Ecto neural progenitor cell (in vitro differentiated cells): ENCODE results near the gene SEMA4A.

ENCODE experiments used
- DNase-seq: peaks from one replicate; pipeline ENCODE4 v3.0.0-alpha.2; 2018; ENCODE audit warnings: low spot score

Gene SEMA4A

DNA sequence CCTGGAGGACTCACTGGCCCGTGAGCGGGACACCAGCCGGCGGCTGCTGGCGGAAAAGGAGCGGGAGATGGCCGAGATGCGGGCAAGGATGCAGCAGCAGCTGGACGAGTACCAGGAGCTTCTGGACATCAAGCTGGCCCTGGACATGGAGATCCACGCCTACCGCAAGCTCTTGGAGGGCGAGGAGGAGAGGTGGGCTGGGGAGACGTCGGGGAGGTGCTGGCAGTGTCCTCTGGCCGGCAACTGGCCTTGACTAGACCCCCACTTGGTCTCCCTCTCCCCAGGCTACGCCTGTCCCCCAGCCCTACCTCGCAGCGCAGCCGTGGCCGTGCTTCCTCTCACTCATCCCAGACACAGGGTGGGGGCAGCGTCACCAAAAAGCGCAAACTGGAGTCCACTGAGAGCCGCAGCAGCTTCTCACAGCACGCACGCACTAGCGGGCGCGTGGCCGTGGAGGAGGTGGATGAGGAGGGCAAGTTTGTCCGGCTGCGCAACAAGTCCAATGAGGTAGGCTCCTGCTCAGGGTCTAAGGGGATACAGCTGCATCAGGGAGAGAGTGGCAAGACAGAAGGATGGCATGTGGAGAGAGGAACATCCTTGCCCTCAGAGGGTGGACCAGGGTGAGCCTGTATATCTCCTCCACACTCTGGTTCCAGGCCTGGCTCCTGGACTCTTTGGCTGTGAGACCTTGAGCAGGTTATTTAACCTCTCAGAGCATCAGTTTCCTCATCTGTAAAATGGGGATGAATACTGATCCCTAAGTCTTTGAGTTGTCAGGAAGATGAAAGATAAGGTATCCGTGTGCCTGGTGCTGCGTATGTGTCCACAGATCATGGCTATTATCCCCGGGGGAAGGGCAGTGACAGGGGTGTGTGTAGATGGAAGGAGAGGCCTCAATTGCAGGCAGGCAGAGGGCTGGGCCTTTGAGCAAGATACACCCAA, 17.2 kb upstream of the SEMA4A start:
- DNase-seq: no peak

DNA sequence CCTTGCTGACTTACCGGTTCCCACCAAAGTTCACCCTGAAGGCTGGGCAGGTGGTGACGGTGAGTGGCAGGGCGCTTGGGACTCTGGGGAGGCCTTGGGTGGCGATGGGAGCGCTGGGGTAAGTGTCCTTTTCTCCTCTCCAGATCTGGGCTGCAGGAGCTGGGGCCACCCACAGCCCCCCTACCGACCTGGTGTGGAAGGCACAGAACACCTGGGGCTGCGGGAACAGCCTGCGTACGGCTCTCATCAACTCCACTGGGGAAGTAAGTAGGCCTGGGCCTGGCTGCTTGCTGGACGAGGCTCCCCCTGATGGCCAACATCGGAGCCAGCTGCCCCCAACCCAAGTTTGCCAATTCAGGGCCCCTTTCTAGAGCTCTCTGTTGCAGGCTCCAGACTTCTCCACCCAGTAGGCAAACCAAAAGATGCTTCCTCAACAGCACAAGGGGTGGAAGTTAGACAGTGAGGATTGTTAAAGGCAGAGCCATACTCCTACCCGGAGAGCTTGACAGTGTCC, 16.4 kb upstream of the SEMA4A start:
- DNase-seq: no peak

- no peak for DNase-seq
These were observed 14.9 kb upstream of the SEMA4A start for GRCh38 chr1:156138458-156138867.

DNA sequence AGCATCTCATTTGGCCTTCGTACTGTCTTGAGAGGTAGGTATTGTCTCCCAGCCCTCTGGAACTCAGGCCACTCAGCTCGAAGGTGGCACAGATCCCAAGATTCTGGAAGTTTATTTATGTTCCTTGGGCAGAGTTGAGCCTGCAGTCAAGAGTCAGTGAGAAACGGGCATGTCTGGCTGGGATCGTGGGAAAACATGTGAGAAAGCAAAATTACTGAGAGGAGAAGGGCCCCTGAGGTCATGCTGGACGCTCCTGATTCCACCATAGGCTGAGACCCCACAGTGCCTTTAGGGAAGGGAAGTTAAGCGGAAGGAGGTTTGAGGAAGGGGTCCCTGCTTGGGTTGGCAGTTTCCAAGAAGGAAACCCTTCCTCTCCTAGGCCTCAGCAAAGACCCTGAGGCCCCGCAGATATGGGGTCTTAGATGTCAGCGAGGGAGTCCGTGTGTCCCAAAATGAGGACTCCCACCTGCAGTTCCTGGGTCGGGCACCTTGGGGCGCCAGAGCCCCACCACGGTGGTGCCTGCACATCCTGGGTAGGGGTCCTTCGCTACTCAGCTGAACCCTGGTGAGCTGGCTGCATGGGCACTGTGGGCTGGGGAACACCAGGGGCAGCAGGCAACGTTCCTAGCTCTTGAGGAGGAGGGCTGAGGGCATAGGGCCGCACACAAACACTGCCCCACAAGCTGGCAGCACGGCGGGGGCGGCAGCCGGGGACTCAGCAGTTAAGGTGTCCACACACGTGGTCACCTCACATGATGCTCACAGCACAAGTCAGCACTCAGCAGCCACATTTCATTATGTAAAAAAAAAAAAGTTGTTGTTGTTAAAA, 12.3 kb upstream of the SEMA4A start:
- peak; percentile 89 for DNase-seq

DNA sequence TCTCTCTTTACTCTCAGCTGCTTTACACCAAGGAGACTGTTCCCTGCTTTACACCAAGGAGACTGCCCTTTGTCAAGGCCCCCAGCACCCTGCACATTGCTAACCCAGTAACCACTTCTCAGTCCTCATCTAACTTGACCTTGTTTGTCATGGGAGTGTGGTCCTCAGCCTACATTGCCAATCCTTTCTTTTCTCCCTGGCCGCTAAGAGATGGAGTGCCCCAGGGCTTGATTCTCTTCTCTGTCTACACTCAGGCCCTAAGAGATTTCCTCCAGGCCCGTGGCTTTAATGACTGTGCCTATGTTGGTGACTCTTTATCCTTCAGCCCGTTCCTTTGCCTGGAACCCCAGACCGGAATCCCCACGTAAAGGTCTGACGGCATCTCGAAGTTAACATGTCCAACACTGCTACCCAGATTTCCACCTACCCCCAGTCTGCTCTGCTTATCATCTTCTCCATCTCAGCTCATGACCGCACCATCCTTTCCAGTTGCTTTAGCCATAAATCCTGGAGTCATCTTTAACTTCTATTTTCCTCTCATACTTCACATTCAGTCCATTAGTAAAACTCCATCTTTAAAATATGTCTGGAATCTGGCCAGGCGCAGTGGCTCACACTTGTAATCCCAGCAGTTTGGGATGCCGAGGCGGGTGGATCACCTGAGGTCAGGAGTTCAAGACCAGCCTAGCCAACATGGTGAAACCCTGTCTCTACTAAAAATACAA, 9.5 kb upstream of the SEMA4A start:
- DNase-seq: no peak

DNA sequence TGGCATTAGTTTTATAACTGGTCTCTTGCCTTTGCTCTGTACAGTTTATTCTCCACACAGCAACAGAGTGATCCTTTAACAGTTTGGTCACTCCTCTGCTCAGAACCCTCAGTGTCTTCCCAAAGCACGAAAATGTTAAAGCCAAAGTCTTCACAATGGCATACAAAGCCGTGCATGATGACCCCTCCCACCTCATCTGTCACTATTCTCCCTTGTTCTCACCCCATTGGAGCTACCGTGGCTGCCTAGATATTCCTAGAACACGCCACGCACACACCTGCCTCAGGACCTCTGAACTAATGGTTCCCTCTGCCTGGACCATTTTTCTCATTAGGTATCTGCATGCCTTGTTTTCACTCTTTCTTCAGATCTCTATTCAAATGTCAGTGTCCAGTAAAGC, 8.6 kb upstream of the SEMA4A start:
- no peak for DNase-seq

DNA sequence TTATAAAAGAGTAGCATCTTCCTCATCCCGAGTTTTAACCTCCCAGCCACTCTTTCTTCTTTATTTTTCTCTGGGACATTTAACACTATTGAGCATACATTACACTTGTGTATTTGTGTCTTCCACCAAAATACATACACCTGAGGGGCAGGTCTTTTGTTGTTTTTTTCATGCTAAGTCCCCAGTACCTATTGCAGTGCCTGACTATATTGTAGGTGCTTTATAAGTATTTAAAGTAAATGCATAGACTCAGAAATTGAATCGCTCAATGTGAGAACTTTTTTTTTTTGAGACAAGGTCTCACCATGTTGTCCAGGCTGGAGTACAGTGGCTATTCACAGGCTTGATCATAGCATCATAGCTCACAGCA, 7.8 kb upstream of the SEMA4A start:
- no peak for DNase-seq

DNA sequence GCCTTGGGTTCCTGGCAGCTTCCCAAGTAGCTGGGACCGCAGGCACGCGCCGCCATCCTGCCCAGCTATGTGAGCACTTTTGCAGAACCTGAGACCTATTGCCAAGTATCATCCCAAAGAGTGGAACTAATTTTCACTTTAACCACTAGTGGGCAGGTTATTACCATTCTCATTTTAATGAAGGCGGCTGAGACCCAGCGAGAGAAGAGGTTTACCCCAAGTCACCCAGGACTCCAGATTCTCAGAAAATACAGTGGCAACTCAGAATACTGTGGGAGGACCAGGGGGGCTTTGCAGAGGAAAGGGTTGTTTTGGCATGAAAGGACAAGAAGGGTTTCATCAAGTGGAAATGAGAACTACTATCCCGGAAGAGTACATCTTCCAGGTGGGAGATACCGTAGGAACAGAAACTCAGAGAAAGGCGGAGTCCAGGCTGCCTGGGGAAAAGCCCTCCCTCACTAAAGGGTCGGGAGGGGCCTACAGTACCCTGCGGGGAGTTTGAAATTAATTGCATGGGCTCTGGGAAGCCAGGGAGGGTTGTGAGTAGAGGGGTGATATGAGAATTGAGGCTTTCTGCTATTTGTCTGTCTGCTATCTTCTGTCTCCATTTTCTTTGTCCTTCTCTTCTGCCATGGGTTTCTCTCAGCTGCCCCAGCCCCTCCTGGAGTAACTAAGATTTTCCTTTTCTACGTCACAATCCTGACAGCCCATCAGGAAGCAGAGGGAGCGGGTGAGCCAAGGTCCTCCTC, 7.2 kb upstream of the SEMA4A start:
- peak; percentile 54 for DNase-seq

- DNase-seq: no peak
These were observed 6.5 kb upstream of the SEMA4A start for GRCh38 chr1:156146769-156147405.

GRCh38 chr1:156148216-156148615, 5.2 kb upstream of the SEMA4A start:
- DNase-seq: no peak

- peak; percentile 74 for DNase-seq
These were observed 3.7 kb upstream of the SEMA4A start for GRCh38 chr1:156149374-156150332.

DNA sequence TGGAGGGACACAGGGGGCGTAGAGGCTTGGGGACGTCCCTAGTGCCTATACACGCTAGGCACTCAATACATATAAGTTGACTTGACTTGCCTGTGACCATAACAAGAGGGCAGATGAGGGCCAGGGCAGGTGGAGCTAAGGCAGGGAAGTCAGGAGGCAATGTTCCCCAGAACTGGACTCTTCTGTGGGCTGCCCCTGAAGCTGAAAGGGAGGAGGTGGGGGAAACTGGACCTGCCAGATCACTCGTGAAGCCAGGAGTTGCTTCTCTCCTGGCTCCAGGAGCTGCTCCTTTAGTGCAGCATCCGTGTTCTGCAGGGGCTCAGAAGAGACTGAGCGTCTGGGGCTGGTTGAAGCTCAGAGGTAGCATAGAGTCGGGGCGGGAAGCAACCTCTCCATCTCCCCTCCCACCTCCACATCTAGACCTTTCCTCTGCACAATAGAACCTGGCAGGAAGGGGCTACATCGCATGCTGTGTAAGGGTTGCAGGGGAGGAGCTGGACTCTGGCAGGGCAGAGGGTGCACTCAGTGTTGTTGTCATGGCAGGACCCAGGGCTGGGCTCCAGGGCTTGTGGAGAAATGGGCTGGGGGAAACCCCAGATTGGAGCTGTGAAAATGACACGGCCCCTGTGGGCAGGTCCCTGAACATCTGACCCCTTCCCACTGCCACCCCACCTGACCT, 2.9 kb upstream of the SEMA4A start:
- DNase-seq: no peak

- DNase-seq: no peak
These were observed 2.2 kb upstream of the SEMA4A start for GRCh38 chr1:156151093-156151688.

DNA sequence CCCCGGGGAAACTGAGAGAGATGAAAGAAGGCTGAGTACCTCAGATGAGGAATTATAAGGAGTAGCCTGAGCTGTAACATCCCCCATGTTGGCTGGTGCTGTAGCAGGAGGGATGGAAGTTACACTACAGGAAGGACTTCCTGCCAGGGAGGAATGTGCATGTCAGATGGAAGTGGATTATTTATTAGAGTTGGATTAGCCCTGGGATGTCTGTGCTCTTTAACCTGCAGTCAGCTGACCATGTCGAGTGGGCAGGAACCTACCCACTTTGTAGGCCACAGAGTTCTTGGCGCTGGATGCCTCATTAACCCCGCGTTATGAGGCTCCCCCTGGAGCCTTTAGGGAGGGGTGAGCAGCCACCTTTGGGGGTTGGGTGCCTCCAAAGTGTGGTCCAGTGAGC, 757 bp upstream of the SEMA4A start:
- no peak for DNase-seq

- DNase-seq: no peak
These were observed 948 bp downstream of the SEMA4A start for GRCh38 chr1:156154317-156154749.

DNA sequence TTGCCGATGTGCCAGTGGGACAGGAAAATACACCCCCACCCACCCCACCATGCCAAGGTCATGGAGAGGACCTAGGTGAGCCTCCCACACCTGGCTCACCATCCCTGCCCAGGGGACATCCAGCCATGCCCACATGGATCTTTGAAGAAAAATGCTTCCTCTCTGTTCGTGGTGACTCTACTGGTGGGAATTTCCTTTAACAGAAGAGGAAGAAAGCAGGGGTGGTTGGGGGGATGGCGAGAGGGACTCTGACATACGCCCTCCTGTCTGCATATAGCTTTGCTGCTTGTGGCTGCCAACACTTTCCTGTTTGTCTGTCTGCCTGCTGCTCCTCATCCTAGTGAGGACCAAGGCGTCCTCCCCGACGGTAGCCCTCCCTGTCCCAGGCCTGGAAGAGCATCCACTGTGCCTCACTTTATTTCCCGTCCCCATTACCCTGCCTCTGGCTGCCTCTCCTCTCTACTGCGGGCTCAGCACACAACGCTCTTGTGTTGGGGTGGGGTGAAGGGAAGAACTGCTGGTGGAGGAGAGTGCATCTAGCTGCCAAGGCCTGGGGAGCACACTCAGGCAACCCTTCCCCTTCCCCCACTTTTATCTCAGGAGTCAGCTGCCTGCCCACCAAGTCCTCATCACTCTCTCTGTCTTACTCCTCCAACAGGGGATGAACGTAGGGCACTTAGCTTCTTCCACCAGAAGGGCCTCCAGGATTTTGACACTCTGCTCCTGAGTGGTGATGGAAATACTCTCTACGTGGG, 2.5 kb downstream of the SEMA4A start:
- DNase-seq: no peak

DNA sequence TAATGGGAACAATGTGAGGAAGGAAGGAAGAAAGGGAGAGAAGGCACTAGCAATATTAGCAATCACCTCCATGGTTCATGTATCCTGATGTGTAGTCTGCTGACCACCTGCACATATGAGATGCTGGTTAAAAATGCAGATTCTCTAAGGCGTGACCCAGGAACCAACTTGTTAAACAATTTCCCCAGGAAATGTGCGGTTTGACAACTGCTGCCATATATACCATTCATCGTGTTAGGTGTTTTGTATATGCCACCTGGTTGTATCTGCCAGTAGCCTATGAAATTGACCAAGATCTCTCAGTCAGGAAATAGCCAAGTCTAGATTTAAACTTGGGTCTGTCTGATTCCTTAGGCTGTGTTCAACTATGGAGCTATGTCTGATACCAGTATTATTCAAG, 4.1 kb downstream of the SEMA4A start:
- DNase-seq: no peak

- DNase-seq: no peak
These were observed 4.6 kb downstream of the SEMA4A start for GRCh38 chr1:156157966-156158365.
